Osteocyte (in vitro differentiated cells): ENCODE data around the gene PDCD11. TPM values are rescaled to one million over a fixed set of nuclear protein-coding genes. Genes with fewer than 3 reads are reported as not detected.

Experiments
- DNase-seq: peaks from one replicate; pipeline ENCODE4 v3.0.0; 2021; ENCODE audit warnings: mixed read lengths; ENCODE audit not compliant: unreplicated experiment; ENCODE audit errors: extremely low spot score
- H3K27ac Mint-ChIP-seq: one replicate; pipeline ENCODE4 v1.8.0; 2021; ENCODE audit warnings: mild to moderate bottlenecking, mixed read lengths; ENCODE audit not compliant: unreplicated experiment
- H3K27me3 Mint-ChIP-seq: one replicate; pipeline ENCODE4 v1.8.0; 2021; ENCODE audit warnings: mixed read lengths; ENCODE audit not compliant: unreplicated experiment
- H3K36me3 Mint-ChIP-seq: one replicate; pipeline ENCODE4 v1.8.0; 2021; ENCODE audit warnings: mixed read lengths; ENCODE audit not compliant: unreplicated experiment
- H3K4me1 Mint-ChIP-seq: one replicate; pipeline ENCODE4 v1.8.0; 2021; ENCODE audit warnings: mixed read lengths; ENCODE audit not compliant: unreplicated experiment
- H3K4me3 Mint-ChIP-seq: one replicate; pipeline ENCODE4 v1.8.0; 2021; ENCODE audit warnings: mild to moderate bottlenecking, moderate library complexity, mixed read lengths; ENCODE audit not compliant: unreplicated experiment
- H3K9me3 Mint-ChIP-seq: one replicate; pipeline ENCODE4 v1.8.0; 2021; ENCODE audit warnings: mixed read lengths; ENCODE audit not compliant: unreplicated experiment
- CTCF ChIP-seq: fragments of 200-600 bp; sonication (generic); IDR thresholded peaks from 2 replicates; pipeline ENCODE4 v1.5.0; 2021; ENCODE audit warnings: antibody characterized with exemption, mild to moderate bottlenecking, moderate library complexity
- total RNA-seq: library from RNA; stranded (reverse); gene quantifications from 2 replicates; pipeline ENCODE4 v1.2.1, GENCODE V29; 2021

PDCD11 gene
- total RNA-seq, 1 donor from 2014 or later: 32.6 TPM

GRCh38 chr10:103374263-103374662 lies 22.2 kb upstream of the PDCD11 start:
- Mint-ChIP-seq H3K27me3 (no peaks in the 10 kb centered on the region), H3K4me1 (peaks cover 2% of the 10 kb centered on the region), H3K36me3 (peaks cover 26% of the 10 kb centered on the region), H3K27ac (no peak overlapping the region), H3K4me3 (no peak overlapping the region), H3K9me3 (no peaks in the 10 kb centered on the region)
- DNase-seq: no peak
- TF ChIP-seq CTCF: no peak

- Mint-ChIP-seq H3K4me1 (no peaks in the 10 kb centered on the region), H3K36me3 (peaks cover 23% of the 10 kb centered on the region), H3K4me3 (no peak overlapping the region), H3K27ac (no peak overlapping the region), H3K9me3 (no peaks in the 10 kb centered on the region), H3K27me3 (no peaks in the 10 kb centered on the region)
- DNase-seq: no peak
- no peak for TF ChIP-seq CTCF
These were observed 13.7 kb upstream of the PDCD11 start for GRCh38 chr10:103382769-103383168.

GRCh38 chr10:103394180-103394579 lies 2.2 kb upstream of the PDCD11 start:
- no peaks in the 10 kb centered on the region for H3K27me3 Mint-ChIP-seq
- peaks cover 20% of the 10 kb centered on the region for H3K36me3 Mint-ChIP-seq
- H3K27ac Mint-ChIP-seq: no peak overlapping the region
- no peak for DNase-seq
- no peak for TF ChIP-seq CTCF
- H3K4me3 Mint-ChIP-seq: peak overlapping the region; percentile 45
- H3K4me1 Mint-ChIP-seq: peaks cover 49% of the 10 kb centered on the region
- H3K9me3 Mint-ChIP-seq: no peaks in the 10 kb centered on the region

- Mint-ChIP-seq H3K27me3 (no peaks in the 10 kb centered on the region), H3K27ac (peak overlapping the region; percentile 95), H3K4me3 (peak overlapping the region; percentile 97), H3K36me3 (peaks cover 26% of the 10 kb centered on the region), H3K9me3 (no peaks in the 10 kb centered on the region), H3K4me1 (peaks cover 49% of the 10 kb centered on the region)
- no peak for DNase-seq
- no peak for TF ChIP-seq CTCF
These were observed 716 bp upstream of the PDCD11 start for GRCh38 chr10:103395754-103396066.

GRCh38 chr10:103396789-103397087 lies 312 bp downstream of the PDCD11 start:
- H3K36me3 Mint-ChIP-seq: peaks cover 21% of the 10 kb centered on the region
- H3K27me3 Mint-ChIP-seq: no peaks in the 10 kb centered on the region
- no peak for DNase-seq
- H3K27ac Mint-ChIP-seq: peak overlapping the region; percentile 95
- H3K4me3 Mint-ChIP-seq: peak overlapping the region; percentile 97
- H3K9me3 Mint-ChIP-seq: no peaks in the 10 kb centered on the region
- peaks cover 49% of the 10 kb centered on the region for H3K4me1 Mint-ChIP-seq
- TF ChIP-seq CTCF: no peak
